GM19463 (cell line): ENCODE data around the gene POU4F3.

Source experiments
- ATAC-seq: cut with Tn5 transposase; IDR thresholded peaks from one replicate; pipeline ENCODE4 v1.9.1; 2021; ENCODE audit warnings: mild to moderate bottlenecking, moderate library complexity; ENCODE audit not compliant: unreplicated experiment

Gene POU4F3

GRCh38 chr5:146390469-146390868 is 51.8 kb downstream of the POU4F3 start:
- ATAC-seq, result no peak
